Prostate gland (tissue), 2 donors: Measurements from ENCODE around the gene SSRP1.

Experiments used
- CTCF ChIP-seq, 4 experiments: fragments of 200-600 bp in 2 of 4; fragments of 450-650 bp in 2 of 4; sonication (generic) in 2 of 4; IDR thresholded peaks; 1 replicate in 3 of 4; 2 replicates in 1 of 4; pipeline ENCODE4 v1.5.1; 2016 to 2019; ENCODE audit warnings: antibody characterized with exemption in 4 of 4, mild to moderate bottlenecking in 2 of 4, moderate library complexity in 2 of 4
- POLR2A ChIP-seq: fragments of 450-650 bp; IDR thresholded peaks from one replicate; pipeline ENCODE4 v1.6.1; 2016; ENCODE audit warnings: antibody characterized with exemption, mild to moderate bottlenecking
- POLR2AphosphoS5 ChIP-seq: sonication (generic); formaldehyde crosslinking; IDR thresholded peaks from one replicate; pipeline ENCODE4 v1.6.1; 2017; ENCODE audit warnings: antibody characterized with exemption

DNA sequence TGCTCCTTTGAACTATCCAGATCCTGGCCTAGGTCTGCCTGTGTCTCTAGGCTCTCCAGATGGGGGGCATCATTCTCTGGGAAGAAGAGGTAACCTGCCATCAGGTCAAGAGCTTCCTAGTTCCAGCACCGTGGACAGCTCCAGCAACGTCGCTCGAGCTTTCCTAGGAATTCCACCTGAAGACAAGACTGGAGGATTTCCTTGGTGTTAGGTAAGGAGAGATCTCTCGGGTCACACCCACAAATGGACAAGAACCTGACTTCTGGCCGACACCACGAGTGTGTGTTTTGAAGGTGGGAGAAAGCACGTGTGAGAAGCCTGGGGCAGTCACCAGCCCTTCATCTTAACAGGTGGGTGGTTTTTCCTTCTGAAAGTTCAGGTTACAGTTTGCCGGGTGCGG lies 44.0 kb upstream of the SSRP1 start:
- TF ChIP-seq CTCF (IDR thresholded peaks at IDR 0.05), result no peak
- no peak for TF ChIP-seq POLR2AphosphoS5
- TF ChIP-seq POLR2A, result no peak
